CD8-positive, alpha-beta memory T cell (primary cell): ENCODE measurements around the gene SMARCC2. TPM values are rescaled to one million over a fixed set of nuclear protein-coding genes. Genes with fewer than 3 reads are reported as not detected.
A peak's percentile ranks its signal among the peaks of the same experiment; 100 is the strongest.

Source experiments
- CTCF ChIA-PET: fragments of 350-600 bp; sonication (Branson Sonifier 250); formaldehyde crosslinking; loops from one replicate; lab custom pipeline; 2021; ENCODE audit warnings: antibody characterized with exemption; lab: Charles Lee
- POLR2A ChIA-PET: fragments of 350-600 bp; sonication (Branson Sonifier 250); formaldehyde crosslinking; loops from one replicate; lab custom pipeline; 2021; ENCODE audit warnings: antibody characterized with exemption; lab: Charles Lee
- DNase-seq, 5 donors: peaks; one replicate each; pipeline versions ENCODE4 v3.0.0 to v3.0.0-alpha.2; 2020 to 2022; ENCODE audit warnings: mixed read lengths in 1 of 5
- H3K27ac ChIP-seq: one replicate; pipeline ENCODE4 v1.7.0; 2013; ENCODE audit warnings: low read depth, mild to moderate bottlenecking, low read length, moderate library complexity
- H3K27me3 ChIP-seq: 2 replicates; pipeline ENCODE4 v1.7.0; 2013; ENCODE audit warnings: low read length, mild to moderate bottlenecking; ENCODE audit not compliant: insufficient read depth, poor library complexity, severe bottlenecking
- H3K36me3 ChIP-seq: 2 replicates; pipeline ENCODE4 v1.7.0; 2013; ENCODE audit warnings: mild to moderate bottlenecking, low read length, moderate library complexity; ENCODE audit not compliant: insufficient read depth
- H3K4me1 ChIP-seq: 2 replicates; pipeline ENCODE4 v1.7.0; 2013; ENCODE audit warnings: mild to moderate bottlenecking, low read length, moderate library complexity; ENCODE audit not compliant: insufficient read depth
- H3K4me3 ChIP-seq: 2 replicates; pipeline ENCODE4 v1.7.0; 2013; ENCODE audit warnings: mild to moderate bottlenecking, low read length
- H3K9me3 ChIP-seq: 2 replicates; pipeline ENCODE4 v1.7.0; 2013; ENCODE audit warnings: mild to moderate bottlenecking, low read length
- H3K27ac Mint-ChIP-seq, 8 donors: one replicate each; pipeline ENCODE4 v1.8.0; 2020 to 2021; ENCODE audit warnings: mixed read lengths in 8 of 8, mild to moderate bottlenecking in 6 of 8, inconsistent platforms in 3 of 8, moderate library complexity in 3 of 8
- H3K27me3 Mint-ChIP-seq, 2 donors: one replicate each; pipeline ENCODE4 v1.8.0; 2020 to 2021; ENCODE audit warnings: mixed read lengths in 2 of 2, mild to moderate bottlenecking in 1 of 2, moderate library complexity in 1 of 2
- H3K36me3 Mint-ChIP-seq, 3 donors: one replicate each; pipeline ENCODE4 v1.8.0; 2020 to 2021; ENCODE audit warnings: mixed read lengths in 3 of 3, inconsistent platforms in 1 of 3, mild to moderate bottlenecking in 1 of 3
- H3K4me1 Mint-ChIP-seq, 3 donors: one replicate each; pipeline ENCODE4 v1.8.0; 2020 to 2021; ENCODE audit warnings: mixed read lengths in 3 of 3, inconsistent platforms in 1 of 3, mild to moderate bottlenecking in 1 of 3
- H3K4me3 Mint-ChIP-seq, 7 donors: one replicate each; pipeline ENCODE4 v1.8.0; 2020 to 2021; ENCODE audit warnings: mixed read lengths in 7 of 7, mild to moderate bottlenecking in 6 of 7, moderate library complexity in 4 of 7, inconsistent platforms in 2 of 7
- H3K9me3 Mint-ChIP-seq, 5 donors: one replicate each; pipeline ENCODE4 v1.8.0; 2020 to 2022; ENCODE audit warnings: mixed read lengths in 5 of 5, mild to moderate bottlenecking in 3 of 5, moderate library complexity in 2 of 5, inconsistent platforms in 1 of 5
- polyA plus RNA-seq: library from polyadenylated mRNA; unstranded; fragments of 300-500 nt; fragmentation: Illumina TruSeq; gene quantifications from one replicate; pipeline ENCODE4 v1.2.3, GENCODE V29; 2021
- total RNA-seq, 2 experiments: library from RNA; stranded (reverse); gene quantifications; one replicate each; pipeline ENCODE4 v1.2.3, GENCODE V29; 2021

Gene SMARCC2
- total and polyA plus RNA-seq, 3 experiments from 2014 or later = 92.4 to 118 (median 107) TPM

DNA sequence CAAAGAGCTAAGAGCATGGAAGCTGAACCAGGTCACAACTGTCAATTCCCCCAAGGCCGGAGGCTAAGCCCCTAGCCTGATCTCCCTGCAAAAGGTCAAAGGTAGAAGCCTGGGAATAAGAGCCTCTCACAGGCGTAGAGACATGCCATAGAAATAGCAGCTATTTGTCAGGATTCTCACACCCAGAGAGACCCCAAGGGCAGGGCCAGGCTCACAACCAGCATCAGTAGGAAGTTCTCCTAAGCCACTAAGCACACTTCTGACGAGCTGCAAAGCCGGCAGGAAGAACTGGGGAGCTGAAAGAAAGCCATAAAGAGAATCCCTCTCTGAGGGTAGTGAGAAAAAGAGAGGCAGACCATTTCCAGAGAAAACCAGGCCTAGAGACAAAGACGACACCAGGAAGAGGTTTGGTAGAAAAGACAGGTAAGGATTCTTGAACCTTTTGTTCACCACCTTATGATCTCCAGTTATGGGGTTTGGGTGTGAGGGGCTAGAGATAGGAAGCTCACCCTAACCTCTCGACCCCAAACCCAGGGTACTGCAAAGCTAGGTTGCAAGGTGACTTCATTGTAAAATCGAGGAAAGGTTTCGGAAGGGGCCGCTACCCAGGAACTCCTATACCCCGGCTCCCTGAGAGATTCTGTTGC, 1.0 kb downstream of the SMARCC2 start:
- Histone ChIP-seq H3K9me3 (no peaks in the 10 kb centered on the region), H3K36me3 (peaks cover 29% of the 10 kb centered on the region), H3K27ac (peak overlapping the region; percentile 75), H3K27me3 (no peaks in the 10 kb centered on the region), H3K4me1 (peaks cover 31% of the 10 kb centered on the region), H3K4me3 (peak overlapping the region; percentile 46)
- Mint-ChIP-seq H3K4me1 (peaks cover 39 to 50% (median 48%) of the 10 kb centered on the region in 3 donors), H3K27ac (peak overlapping the region; percentile 85 to 98 (median 92)), H3K36me3 (peaks cover 0 to 50% (median 7%) of the 10 kb centered on the region in 3 donors), H3K9me3 (no peaks in the 10 kb centered on the region), H3K27me3 (peaks cover 0 to 8% of the 10 kb centered on the region in 2 donors), H3K4me3 (peak overlapping the region; percentile 86 to 92 (median 88))
- peak in 1 of 5 donors; percentile 27 for DNase-seq
- ChIA-PET CTCF (interaction anchor here (1.1 to 6.4 kb wide), 12 partner anchors 13 to 276 kb away, joined by 3 to 121 read pairs (median 16); partner anchors contain the start of genes ESYT1, MYL6, RNF41 and RPL41), POLR2A (interaction anchor here (0.9 to 4.8 kb wide), 7 partner anchors 27 to 142 kb away, joined by 3 to 60 read pairs (median 11); partner anchors contain the start of genes ESYT1, MYL6B, PA2G4 and RNF41)

GRCh38 chr12:56186957-56187356, 2.3 kb downstream of the SMARCC2 start:
- no peak for DNase-seq
- Mint-ChIP-seq H3K4me3 (peak overlapping the region in 3 of 7 donors; percentile 19 to 87 (median 19)), H3K36me3 (peaks cover 0 to 58% (median 9%) of the 10 kb centered on the region in 3 donors), H3K4me1 (peaks cover 31 to 43% (median 41%) of the 10 kb centered on the region in 3 donors), H3K27me3 (peaks cover 0 to 8% of the 10 kb centered on the region in 2 donors), H3K27ac (peak overlapping the region in 6 of 8 donors; percentile 42 to 96 (median 74)), H3K9me3 (no peaks in the 10 kb centered on the region)
- peaks cover 25% of the 10 kb centered on the region for H3K4me1 ChIP-seq
- CTCF ChIA-PET = interaction anchor here (3.6 to 6.4 kb wide), 3 partner anchors 25 to 68 kb away, joined by 23 to 121 read pairs (median 101); partner anchors contain the start of genes ESYT1, RPL41 and ZC3H10
- POLR2A ChIA-PET = interaction anchor here (4.3 kb wide), 1 partner anchor 59 kb away, joined by 58 read pairs; the partner anchor contains the start of gene ESYT1
- peaks cover 34% of the 10 kb centered on the region for H3K36me3 ChIP-seq
- no peaks in the 10 kb centered on the region for H3K9me3 ChIP-seq
- H3K27me3 ChIP-seq = no peaks in the 10 kb centered on the region
- H3K4me3 ChIP-seq = no peak overlapping the region
- H3K27ac ChIP-seq = no peak overlapping the region

DNA sequence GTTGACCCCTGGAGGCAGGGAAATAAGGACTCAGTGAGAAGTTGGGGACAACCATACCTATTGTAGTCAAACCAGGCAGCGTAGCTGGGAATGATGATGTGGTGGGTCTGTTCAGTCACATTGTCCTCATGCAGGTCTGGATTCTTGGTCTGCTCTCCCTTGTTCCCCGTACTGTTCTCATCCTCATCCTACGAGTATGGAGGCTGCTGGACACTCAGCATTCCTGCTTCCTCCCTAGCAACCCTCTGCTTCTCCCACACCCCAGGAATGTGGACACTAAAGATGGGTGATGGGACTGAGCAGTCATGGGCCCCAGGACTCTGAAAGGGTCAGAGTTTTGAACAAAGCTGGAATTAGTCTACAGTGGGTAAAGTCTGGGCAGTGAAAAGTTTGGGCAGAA, 10.9 kb downstream of the SMARCC2 start:
- Mint-ChIP-seq H3K27me3 (no peaks in the 10 kb centered on the region), H3K27ac (peak overlapping the region in 2 of 8 donors; percentile 42 to 83), H3K4me1 (no peaks in the 10 kb centered on the region), H3K36me3 (peaks cover 0 to 83% (median 28%) of the 10 kb centered on the region in 3 donors), H3K4me3 (no peak overlapping the region), H3K9me3 (no peaks in the 10 kb centered on the region)
- peaks cover 63% of the 10 kb centered on the region for H3K36me3 ChIP-seq
- no peaks in the 10 kb centered on the region for H3K4me1 ChIP-seq
- ChIA-PET CTCF (interaction anchor here (0.9 to 1.4 kb wide), 2 partner anchors 15 to 60 kb away, joined by 3 read pairs; partner anchors contain the start of gene ZC3H10), POLR2A (no interaction called here)
- no peak overlapping the region for H3K4me3 ChIP-seq
- H3K27me3 ChIP-seq = no peaks in the 10 kb centered on the region
- no peak overlapping the region for H3K27ac ChIP-seq
- H3K9me3 ChIP-seq = no peaks in the 10 kb centered on the region
- no peak for DNase-seq

GRCh38 chr12:56172839-56173238, 16.4 kb downstream of the SMARCC2 start:
- H3K9me3 Mint-ChIP-seq = no peaks in the 10 kb centered on the region
- Histone ChIP-seq H3K36me3 (peaks cover 77% of the 10 kb centered on the region), H3K4me3 (no peak overlapping the region), H3K4me1 (no peaks in the 10 kb centered on the region), H3K27ac (no peak overlapping the region), H3K27me3 (no peaks in the 10 kb centered on the region), H3K9me3 (no peaks in the 10 kb centered on the region)
- DNase-seq = no peak
- H3K27ac Mint-ChIP-seq = peak overlapping the region in 2 of 8 donors; percentile 14 to 33
- H3K4me1 Mint-ChIP-seq = no peaks in the 10 kb centered on the region
- no peaks in the 10 kb centered on the region for H3K27me3 Mint-ChIP-seq
- no peak overlapping the region for H3K4me3 Mint-ChIP-seq
- peaks cover 0 to 86% (median 17%) of the 10 kb centered on the region in 3 donors for H3K36me3 Mint-ChIP-seq
- ChIA-PET CTCF (interaction anchor here (1.0 to 2.6 kb wide), 3 partner anchors 11 to 233 kb away, joined by 3 to 12 read pairs (median 3); partner anchors contain the start of gene SMARCC2), POLR2A (interaction anchor here (0.7 to 0.9 kb wide), 2 partner anchors 8 to 76 kb away, joined by 3 read pairs; no protein-coding TSS in a partner anchor)

- H3K27me3 ChIP-seq = no peaks in the 10 kb centered on the region
- H3K4me1 Mint-ChIP-seq = no peaks in the 10 kb centered on the region
- H3K36me3 ChIP-seq = peaks cover 70% of the 10 kb centered on the region
- no peaks in the 10 kb centered on the region for H3K4me1 ChIP-seq
- H3K4me3 Mint-ChIP-seq = peak overlapping the region in 1 of 7 donors; percentile 52
- no peaks in the 10 kb centered on the region for H3K27me3 Mint-ChIP-seq
- H3K36me3 Mint-ChIP-seq = peaks cover 3 to 87% (median 14%) of the 10 kb centered on the region in 3 donors
- no peak overlapping the region for H3K27ac ChIP-seq
- POLR2A ChIA-PET = no interaction called here
- H3K9me3 ChIP-seq = no peaks in the 10 kb centered on the region
- CTCF ChIA-PET = interaction anchor here (0.9 to 1.2 kb wide), 2 partner anchors 21 to 190 kb away, joined by 3 read pairs; partner anchors contain the start of gene STAT2
- H3K27ac Mint-ChIP-seq = peak overlapping the region in 5 of 8 donors; percentile 17 to 80 (median 68)
- no peaks in the 10 kb centered on the region for H3K9me3 Mint-ChIP-seq
- no peak for DNase-seq
- no peak overlapping the region for H3K4me3 ChIP-seq
Measured at GRCh38 chr12:56169229-56169759, 20.0 kb downstream of the SMARCC2 start.

DNA sequence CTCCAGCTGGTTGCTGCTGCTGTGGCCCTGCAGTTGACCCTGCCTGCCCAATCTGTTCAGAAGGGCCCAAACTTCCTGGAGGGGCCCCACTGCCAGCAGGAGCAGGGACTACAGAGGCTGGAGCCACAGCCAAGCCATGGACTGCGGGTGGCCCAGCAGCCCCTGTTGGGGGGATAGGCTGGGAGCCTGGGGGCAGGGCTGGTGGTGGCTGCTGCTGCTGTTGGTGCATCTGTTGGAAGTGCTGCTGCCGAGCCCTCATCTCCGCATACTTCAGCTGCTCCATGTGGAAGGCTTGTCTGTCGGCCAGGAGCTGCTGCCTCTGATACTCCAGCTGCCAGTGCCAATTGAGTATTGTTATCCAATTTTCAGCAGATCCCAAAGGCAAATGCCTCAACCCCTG, 23.9 kb downstream of the SMARCC2 start:
- Mint-ChIP-seq H3K4me3 (peak overlapping the region in 1 of 7 donors; percentile 24), H3K27ac (peak overlapping the region in 5 of 8 donors; percentile 11 to 82 (median 35)), H3K9me3 (no peaks in the 10 kb centered on the region), H3K4me1 (peaks cover 15 to 18% (median 15%) of the 10 kb centered on the region in 3 donors), H3K27me3 (no peaks in the 10 kb centered on the region), H3K36me3 (peaks cover 3 to 88% (median 15%) of the 10 kb centered on the region in 3 donors)
- no peaks in the 10 kb centered on the region for H3K9me3 ChIP-seq
- no peak overlapping the region for H3K27ac ChIP-seq
- ChIA-PET POLR2A (interaction anchor here (0.9 kb wide), 1 partner anchor 8 kb away, joined by 3 read pairs; no protein-coding TSS in a partner anchor), CTCF (interaction anchor here (1.3 to 1.8 kb wide), 5 partner anchors 10 to 40 kb away, joined by 3 to 4 read pairs (median 4); partner anchors contain the start of genes MYL6B and SMARCC2)
- no peak overlapping the region for H3K4me3 ChIP-seq
- peaks cover 63% of the 10 kb centered on the region for H3K36me3 ChIP-seq
- no peak for DNase-seq
- H3K4me1 ChIP-seq = peaks cover 14% of the 10 kb centered on the region
- no peaks in the 10 kb centered on the region for H3K27me3 ChIP-seq

GRCh38 chr12:56164345-56164729, 24.9 kb downstream of the SMARCC2 start:
- no peak overlapping the region for H3K27ac ChIP-seq
- no peaks in the 10 kb centered on the region for H3K9me3 ChIP-seq
- CTCF ChIA-PET = interaction anchor here (1.8 kb wide), 1 partner anchor 25 kb away, joined by 3 read pairs; the partner anchor contains the start of gene SMARCC2
- peaks cover 3 to 88% (median 16%) of the 10 kb centered on the region in 3 donors for H3K36me3 Mint-ChIP-seq
- H3K4me3 Mint-ChIP-seq = no peak overlapping the region
- H3K4me1 Mint-ChIP-seq = peaks cover 25 to 28% (median 25%) of the 10 kb centered on the region in 3 donors
- no peaks in the 10 kb centered on the region for H3K27me3 ChIP-seq
- no peaks in the 10 kb centered on the region for H3K27me3 Mint-ChIP-seq
- POLR2A ChIA-PET = interaction anchor here (0.9 kb wide), 1 partner anchor 9 kb away, joined by 3 read pairs; no protein-coding TSS in a partner anchor
- H3K9me3 Mint-ChIP-seq = no peaks in the 10 kb centered on the region
- peaks cover 25% of the 10 kb centered on the region for H3K4me1 ChIP-seq
- H3K27ac Mint-ChIP-seq = peak overlapping the region in 2 of 8 donors; percentile 35 to 40
- DNase-seq = no peak
- peaks cover 61% of the 10 kb centered on the region for H3K36me3 ChIP-seq
- H3K4me3 ChIP-seq = no peak overlapping the region
